HG03095 (cell line): ENCODE measurements around the gene ISLR2.

Experiments
- ATAC-seq: cut with Tn5 transposase; IDR thresholded peaks from one replicate; pipeline ENCODE4 v1.9.1; 2021; ENCODE audit warnings: moderate library complexity; ENCODE audit not compliant: unreplicated experiment

ISLR2 gene

DNA sequence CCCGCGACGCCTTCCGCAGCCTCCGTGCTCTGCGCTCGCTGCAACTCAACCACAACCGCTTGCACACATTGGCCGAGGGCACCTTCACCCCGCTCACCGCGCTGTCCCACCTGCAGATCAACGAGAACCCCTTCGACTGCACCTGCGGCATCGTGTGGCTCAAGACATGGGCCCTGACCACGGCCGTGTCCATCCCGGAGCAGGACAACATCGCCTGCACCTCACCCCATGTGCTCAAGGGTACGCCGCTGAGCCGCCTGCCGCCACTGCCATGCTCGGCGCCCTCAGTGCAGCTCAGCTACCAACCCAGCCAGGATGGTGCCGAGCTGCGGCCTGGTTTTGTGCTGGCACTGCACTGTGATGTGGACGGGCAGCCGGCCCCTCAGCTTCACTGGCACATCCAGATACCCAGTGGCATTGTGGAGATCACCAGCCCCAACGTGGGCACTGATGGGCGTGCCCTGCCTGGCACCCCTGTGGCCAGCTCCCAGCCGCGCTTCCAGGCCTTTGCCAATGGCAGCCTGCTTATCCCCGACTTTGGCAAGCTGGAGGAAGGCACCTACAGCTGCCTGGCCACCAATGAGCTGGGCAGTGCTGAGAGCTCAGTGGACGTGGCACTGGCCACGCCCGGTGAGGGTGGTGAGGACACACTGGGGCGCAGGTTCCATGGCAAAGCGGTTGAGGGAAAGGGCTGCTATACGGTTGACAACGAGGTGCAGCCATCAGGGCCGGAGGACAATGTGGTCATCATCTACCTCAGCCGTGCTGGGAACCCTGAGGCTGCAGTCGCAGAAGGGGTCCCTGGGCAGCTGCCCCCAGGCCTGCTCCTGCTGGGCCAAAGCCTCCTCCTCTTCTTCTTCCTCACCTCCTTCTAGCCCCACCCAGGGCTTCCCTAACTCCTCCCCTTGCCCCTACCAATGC is 45.1 kb downstream of the ISLR2 start:
- no peak for ATAC-seq

DNA sequence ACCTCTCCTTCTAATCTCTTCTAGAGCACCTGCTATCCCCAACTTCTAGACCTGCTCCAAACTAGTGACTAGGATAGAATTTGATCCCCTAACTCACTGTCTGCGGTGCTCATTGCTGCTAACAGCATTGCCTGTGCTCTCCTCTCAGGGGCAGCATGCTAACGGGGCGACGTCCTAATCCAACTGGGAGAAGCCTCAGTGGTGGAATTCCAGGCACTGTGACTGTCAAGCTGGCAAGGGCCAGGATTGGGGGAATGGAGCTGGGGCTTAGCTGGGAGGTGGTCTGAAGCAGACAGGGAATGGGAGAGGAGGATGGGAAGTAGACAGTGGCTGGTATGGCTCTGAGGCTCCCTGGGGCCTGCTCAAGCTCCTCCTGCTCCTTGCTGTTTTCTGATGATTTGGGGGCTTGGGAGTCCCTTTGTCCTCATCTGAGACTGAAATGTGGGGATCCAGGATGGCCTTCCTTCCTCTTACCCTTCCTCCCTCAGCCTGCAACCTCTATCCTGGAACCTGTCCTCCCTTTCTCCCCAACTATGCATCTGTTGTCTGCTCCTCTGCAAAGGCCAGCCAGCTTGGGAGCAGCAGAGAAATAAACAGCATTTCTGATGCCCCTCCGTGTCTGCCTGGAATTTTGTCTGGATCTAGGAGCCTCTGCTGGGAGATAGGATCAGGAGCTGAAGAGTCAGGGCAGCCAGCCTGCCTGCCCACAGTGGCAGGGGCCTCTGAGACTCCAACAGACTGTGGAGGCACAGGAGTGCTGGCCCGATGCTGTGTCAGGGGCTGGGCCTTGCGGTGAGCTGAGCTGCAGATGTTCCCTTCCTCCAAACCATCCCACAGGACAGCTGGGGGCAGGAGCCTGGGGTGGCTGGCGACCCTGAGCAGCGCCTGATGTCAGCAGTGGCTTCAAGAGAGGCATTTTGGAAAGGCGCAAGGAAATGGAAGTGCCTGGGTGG is 46.2 kb downstream of the ISLR2 start:
- no peak for ATAC-seq

- ATAC-seq: no peak
Observed at GRCh38 chr15:74178326-74179100, 48.1 kb downstream of the ISLR2 start.

GRCh38 chr15:74179101-74179841 is 48.9 kb downstream of the ISLR2 start:
- no peak for ATAC-seq

DNA sequence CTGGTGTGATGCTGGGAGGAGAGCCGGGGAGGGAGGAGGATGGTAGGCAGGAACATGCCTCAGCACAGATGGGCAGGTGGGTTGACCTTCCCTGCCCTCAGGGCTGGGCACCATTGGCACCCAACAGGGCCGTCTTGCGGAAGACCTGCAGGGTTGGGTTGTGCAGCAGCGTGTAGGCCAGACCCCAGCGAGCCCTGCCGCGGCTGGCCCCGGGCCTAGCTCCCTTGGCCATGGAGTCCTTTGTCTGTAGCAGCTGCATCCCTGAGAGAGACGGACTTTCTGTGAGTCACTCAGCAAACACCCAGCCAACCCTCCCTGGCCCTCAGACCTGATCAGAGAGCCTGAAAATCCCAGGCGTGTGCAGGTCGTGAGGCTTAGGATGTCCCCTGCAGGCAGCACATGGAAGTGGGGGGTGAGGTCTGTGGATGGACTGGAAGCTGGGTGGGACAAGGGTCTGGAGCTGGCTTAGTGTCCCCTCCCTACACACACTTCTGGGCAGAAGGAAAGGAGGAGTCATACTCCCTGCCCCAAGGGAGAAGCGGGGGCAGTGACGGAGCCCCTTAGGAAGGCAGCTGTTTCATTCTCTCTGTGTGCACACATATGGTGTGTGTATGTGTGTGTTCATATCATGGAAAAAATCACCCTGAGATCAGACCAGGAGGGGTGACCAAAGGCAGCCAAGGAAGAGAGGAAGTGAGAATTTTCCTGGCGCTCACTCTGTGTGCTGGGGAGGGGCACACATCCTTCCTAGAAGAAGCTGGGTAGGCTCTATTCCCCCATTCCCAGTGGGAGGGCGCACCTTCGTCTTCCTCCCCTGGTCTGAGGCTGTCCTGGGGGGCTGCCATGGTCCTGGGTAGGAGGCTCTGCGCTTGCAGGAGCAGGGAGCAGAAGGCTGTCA is 49.8 kb downstream of the ISLR2 start:
- ATAC-seq: no peak

DNA sequence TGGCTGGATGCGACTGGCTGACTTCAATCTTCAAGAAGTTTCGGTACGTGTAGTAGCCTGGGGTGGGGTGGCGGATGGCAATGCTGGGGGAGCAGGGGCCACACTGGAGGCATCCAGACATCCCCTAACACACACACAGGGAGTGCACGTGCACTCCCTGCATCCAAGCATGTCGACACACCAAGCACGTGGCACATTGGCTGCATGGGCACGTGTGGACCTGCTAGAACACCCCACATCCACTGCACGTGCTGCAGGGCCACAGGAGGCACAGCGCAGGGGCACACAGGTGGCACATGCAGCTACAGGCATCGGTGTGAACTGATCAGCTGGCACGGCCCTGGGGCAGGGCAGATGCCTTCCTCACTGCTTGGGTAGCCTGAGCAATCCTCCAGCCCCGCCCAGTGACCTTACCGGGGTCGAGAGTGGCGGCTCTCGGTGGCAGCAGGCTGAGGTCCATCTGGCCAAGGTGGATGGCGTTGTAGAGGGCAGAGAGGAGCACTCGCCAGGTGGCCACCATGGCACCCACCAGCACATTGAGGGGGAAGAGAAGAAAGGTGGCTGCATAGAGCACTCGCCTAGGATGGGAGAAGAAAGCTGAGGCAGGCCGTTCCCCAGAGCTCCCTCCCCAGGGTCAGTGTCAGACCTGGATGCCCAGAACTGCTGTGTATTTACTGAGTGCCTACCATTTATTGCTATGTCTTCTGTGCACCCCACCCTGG is 50.7 kb downstream of the ISLR2 start:
- no peak for ATAC-seq

GRCh38 chr15:74182131-74182530 is 51.7 kb downstream of the ISLR2 start:
- no peak for ATAC-seq

- ATAC-seq: no peak
Observed at GRCh38 chr15:74184582-74185091, 54.3 kb downstream of the ISLR2 start.

- no peak for ATAC-seq
Observed at GRCh38 chr15:74185710-74186348, 55.4 kb downstream of the ISLR2 start.
